K562 (cell line): Measurements from ENCODE around the gene SMG6. TPM values are rescaled to one million over a fixed set of nuclear protein-coding genes. Genes with fewer than 3 reads are reported as not detected.
A peak's percentile ranks its signal among the peaks of the same experiment; 100 is the strongest.

Experiments used
- CXXC5 ChIP-seq: fragments of 250-450 bp; sonication (Bioruptor Pico); IDR thresholded peaks from 2 replicates; pipeline ENCODE4 v1.8.0; 2022; ENCODE audit warnings: inconsistent platforms, mild to moderate bottlenecking, moderate library complexity
- MEF2D ChIP-seq: conservative IDR thresholded peaks from 2 replicates; pipeline ENCODE4 v1.6.1; 2016; ENCODE audit warnings: low read depth, missing genetic modification characterization, missing compliant biosample characterization
- NFIC ChIP-seq: fragments of 450-650 bp; IDR thresholded peaks from 2 replicates; pipeline ENCODE4 v1.6.1; 2017; ENCODE audit warnings: mild to moderate bottlenecking, inconsistent platforms
- polyA plus RNA-seq, 8 experiments: library from polyadenylated mRNA; depleted of rRNA in 4 of 8; stranded (reverse) in 5 of 8; unstranded in 3 of 8; fragments of >200 nt; fragmentation: Nextera tagmentation in 2 of 8; fragmentation: Illumina TruSeq in 1 of 8; extraction: Ambion mirVana in 2 of 8; extraction: Trizol in 1 of 8; gene quantifications; 2 replicates each; pipeline versions ENCODE4 v1.2.1 to v1.2.3, GENCODE V29; 2011 to 2014; ENCODE audit warnings: inconsistent platforms in 1 of 8, missing spikeins in 1 of 8
- total RNA-seq, 7 experiments: library from RNA; depleted of rRNA in 6 of 7; stranded (reverse); fragments of >200 nt in 6 of 7; fragmentation: Illumina TruSeq in 2 of 7; extraction: Trizol in 2 of 7; gene quantifications; 2 replicates each; pipeline versions ENCODE4 v1.2.1 to v1.2.3, GENCODE V29; 2011 to 2021; ENCODE audit warnings: low replicate concordance in 1 of 7
- TF ChIP-seq, protein P1 (sequence below), 2 experiments: fragments of 450-650 bp; formaldehyde crosslinking in 1 of 2; IDR thresholded peaks; 2 replicates each; pipeline versions ENCODE4 v1.4.0 to v1.6.1; 2014 to 2020; ENCODE audit warnings: mild to moderate bottlenecking in 2 of 2, borderline replicate concordance in 1 of 2, low read depth in 1 of 2

Gene SMG6
- total and polyA plus RNA-seq, 9 of the 15 experiments (the other 6 are each of a cell fraction or from before 2014, with no cell fraction given), result 0.44 to 13.9 (median 6.0) TPM

DNA sequence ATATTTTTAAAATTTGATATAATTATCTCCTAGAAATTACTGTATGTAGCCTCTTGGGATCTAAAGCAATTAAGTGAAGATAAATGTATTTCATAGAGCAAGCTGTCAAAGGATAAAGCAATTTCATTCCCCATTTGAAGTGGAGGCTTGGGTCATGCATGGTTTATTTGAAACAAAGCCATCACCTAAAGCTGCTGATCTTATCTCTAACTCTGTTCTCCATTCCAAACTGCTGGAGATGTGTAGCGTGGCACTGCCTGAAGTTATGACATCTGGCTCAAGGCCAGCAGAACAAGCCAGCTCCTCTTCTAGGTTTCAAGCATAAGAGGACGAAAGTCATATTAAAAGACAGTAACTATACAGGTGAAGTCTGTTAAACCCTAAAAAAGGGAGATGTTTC, 164.8 kb downstream of the SMG6 start (continued):
- TF ChIP-seq, protein P1, sequence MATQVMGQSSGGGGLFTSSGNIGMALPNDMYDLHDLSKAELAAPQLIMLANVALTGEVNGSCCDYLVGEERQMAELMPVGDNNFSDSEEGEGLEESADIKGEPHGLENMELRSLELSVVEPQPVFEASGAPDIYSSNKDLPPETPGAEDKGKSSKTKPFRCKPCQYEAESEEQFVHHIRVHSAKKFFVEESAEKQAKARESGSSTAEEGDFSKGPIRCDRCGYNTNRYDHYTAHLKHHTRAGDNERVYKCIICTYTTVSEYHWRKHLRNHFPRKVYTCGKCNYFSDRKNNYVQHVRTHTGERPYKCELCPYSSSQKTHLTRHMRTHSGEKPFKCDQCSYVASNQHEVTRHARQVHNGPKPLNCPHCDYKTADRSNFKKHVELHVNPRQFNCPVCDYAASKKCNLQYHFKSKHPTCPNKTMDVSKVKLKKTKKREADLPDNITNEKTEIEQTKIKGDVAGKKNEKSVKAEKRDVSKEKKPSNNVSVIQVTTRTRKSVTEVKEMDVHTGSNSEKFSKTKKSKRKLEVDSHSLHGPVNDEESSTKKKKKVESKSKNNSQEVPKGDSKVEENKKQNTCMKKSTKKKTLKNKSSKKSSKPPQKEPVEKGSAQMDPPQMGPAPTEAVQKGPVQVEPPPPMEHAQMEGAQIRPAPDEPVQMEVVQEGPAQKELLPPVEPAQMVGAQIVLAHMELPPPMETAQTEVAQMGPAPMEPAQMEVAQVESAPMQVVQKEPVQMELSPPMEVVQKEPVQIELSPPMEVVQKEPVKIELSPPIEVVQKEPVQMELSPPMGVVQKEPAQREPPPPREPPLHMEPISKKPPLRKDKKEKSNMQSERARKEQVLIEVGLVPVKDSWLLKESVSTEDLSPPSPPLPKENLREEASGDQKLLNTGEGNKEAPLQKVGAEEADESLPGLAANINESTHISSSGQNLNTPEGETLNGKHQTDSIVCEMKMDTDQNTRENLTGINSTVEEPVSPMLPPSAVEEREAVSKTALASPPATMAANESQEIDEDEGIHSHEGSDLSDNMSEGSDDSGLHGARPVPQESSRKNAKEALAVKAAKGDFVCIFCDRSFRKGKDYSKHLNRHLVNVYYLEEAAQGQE (IDR thresholded peaks at IDR 0.05; ENCODE audit: borderline replicate concordance), result no peak
- TF ChIP-seq, protein P1 (CRISPR knock-in tag; IDR thresholded peaks at IDR 0.05; ENCODE audit: low read depth), result no peak
- TF ChIP-seq NFIC, result peak; percentile 90
- no peak for TF ChIP-seq MEF2D (tag)
- TF ChIP-seq CXXC5 (CRISPR knock-in tag), result no peak
